ENCODE data around the gene HLA-DOB.

DNA sequence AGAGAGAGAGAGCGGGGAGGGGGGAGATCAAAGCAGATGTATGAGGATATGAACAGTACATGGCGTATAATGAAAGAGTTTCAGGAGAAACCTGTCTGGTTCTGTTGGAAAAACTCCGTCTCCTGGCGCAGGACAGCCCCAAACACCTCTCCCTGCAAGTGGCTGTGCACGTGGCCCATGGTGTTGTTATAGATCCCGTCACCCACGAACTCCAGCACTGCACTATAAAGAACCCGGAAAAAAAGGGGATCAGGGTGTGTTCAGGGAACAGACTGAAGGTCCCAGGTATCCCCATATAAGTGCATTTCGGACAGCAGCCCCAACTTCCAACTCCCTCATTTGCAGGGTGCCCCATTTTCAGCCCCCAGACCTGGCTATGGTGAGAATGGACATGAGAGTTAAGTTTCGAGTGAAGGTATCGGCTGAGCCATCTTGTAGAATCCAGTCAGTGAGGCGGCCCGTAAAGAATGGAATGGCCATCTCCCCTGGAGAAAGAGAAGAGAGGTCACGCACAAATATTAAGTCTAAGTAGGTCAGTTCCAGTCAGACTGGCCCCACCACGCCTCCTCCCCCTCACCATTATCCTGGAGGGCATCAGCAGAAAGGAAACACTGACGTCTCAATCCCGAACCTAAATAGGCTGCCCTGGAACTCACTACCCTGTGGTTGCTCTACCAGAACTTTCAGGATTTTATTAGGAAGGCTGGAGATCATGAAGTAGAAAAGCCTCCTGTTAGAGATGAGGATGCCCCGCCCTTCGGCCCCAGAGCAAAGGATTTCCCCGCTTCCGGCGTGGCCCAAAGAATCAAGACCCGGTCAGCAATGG lies 35.4 kb upstream of the HLA-DOB start:
- no peak for TF ChIP-seq CTCF (IDR thresholded peaks at IDR 0.05)
- no peak for TF ChIP-seq POLR2A (IDR thresholded peaks at IDR 0.05)

Data from uterus (tissue), 2 donors.